ENCODE measurements around the gene PKP3.
"Not testable (repeated sequence)": the region's sequence is repeated elsewhere in the genome, so short reads cannot be mapped to it uniquely, and the experiment has no call there.

The PKP3 gene

GRCh38 chr11:394858-395655 lies 1.0 kb downstream of the PKP3 start:
- DNase-seq (ENCODE audit: insufficient read length, low spot score), result no peak
- no peak for FAIRE-seq

- DNase-seq (ENCODE audit: insufficient read length, low spot score) (no peak), FAIRE-seq (no peak)
These were observed 1.9 kb downstream of the PKP3 start for GRCh38 chr11:395866-396265.

- FAIRE-seq, result no peak
- DNase-seq (ENCODE audit: insufficient read length, low spot score), result peak; percentile 69
These were observed 2.5 kb downstream of the PKP3 start for GRCh38 chr11:396511-396947.

GRCh38 chr11:396948-397548 lies 3.0 kb downstream of the PKP3 start:
- DNase-seq (ENCODE audit: insufficient read length, low spot score), result peak; percentile 97
- peak; percentile 23 for FAIRE-seq

GRCh38 chr11:398826-399225 lies 4.8 kb downstream of the PKP3 start:
- DNase-seq (ENCODE audit: insufficient read length, low spot score) (no peak), FAIRE-seq (no peak)

- FAIRE-seq (no peak), DNase-seq (ENCODE audit: insufficient read length, low spot score) (no peak)
These were observed 5.8 kb downstream of the PKP3 start for GRCh38 chr11:399731-400211.

- FAIRE-seq, result no peak
These were observed 6.3 kb downstream of the PKP3 start for GRCh38 chr11:400241-400689.

GRCh38 chr11:401196-401595 lies 7.2 kb downstream of the PKP3 start:
- not testable (repeated sequence) for DNase-seq (ENCODE audit: insufficient read length, low spot score); FAIRE-seq

More at GRCh38 chr11:400241-400689, 6.3 kb downstream of the PKP3 start:
- DNase-seq (ENCODE audit: insufficient read length, low spot score), result no peak

- no peak for FAIRE-seq
These were observed 9.2 kb downstream of the PKP3 start for GRCh38 chr11:403021-403760.

GRCh38 chr11:403761-404431 lies 9.9 kb downstream of the PKP3 start:
- FAIRE-seq (no peak), DNase-seq (ENCODE audit: insufficient read length, low spot score) (no peak)

More at GRCh38 chr11:403021-403760, 9.2 kb downstream of the PKP3 start:
- no peak for DNase-seq (ENCODE audit: insufficient read length, low spot score)

- FAIRE-seq (no peak), DNase-seq (ENCODE audit: insufficient read length, low spot score) (no peak)
These were observed 10.7 kb downstream of the PKP3 start for GRCh38 chr11:404551-405264.

GRCh38 chr11:405323-405953 lies 11.4 kb downstream of the PKP3 start:
- DNase-seq (ENCODE audit: insufficient read length, low spot score) (no peak), FAIRE-seq (no peak)

- DNase-seq (ENCODE audit: insufficient read length, low spot score), result no peak
- FAIRE-seq, result no peak
These were observed 12.2 kb downstream of the PKP3 start for GRCh38 chr11:405954-406795.

GRCh38 chr11:406796-407650 lies 13.0 kb downstream of the PKP3 start:
- DNase-seq (ENCODE audit: insufficient read length, low spot score) (peak; percentile 100), FAIRE-seq (peak; percentile 89)

- FAIRE-seq (no peak), DNase-seq (ENCODE audit: insufficient read length, low spot score) (no peak)
These were observed 13.7 kb downstream of the PKP3 start for GRCh38 chr11:407651-408123.

GRCh38 chr11:408154-409007 lies 14.4 kb downstream of the PKP3 start:
- FAIRE-seq, result no peak

More at GRCh38 chr11:408154-409007, 14.4 kb downstream of the PKP3 start:
- no peak for DNase-seq (ENCODE audit: insufficient read length, low spot score)

Data from GM19239 (cell line).